Bronchial epithelial cell (primary cell): ENCODE data around the gene IER5. TPM values are rescaled to one million over a fixed set of nuclear protein-coding genes. Genes with fewer than 3 reads are reported as not detected.

Experiments
- DNase-seq: peaks from one replicate; pipeline ENCODE4 v3.0.0-alpha.2; 2010; ENCODE audit warnings: low read depth
- FAIRE-seq: peaks from 2 replicates; lab custom pipeline; 2011; peaks lifted over from hg19 to GRCh38; lab: Jason Lieb, UNC
- H3K27me3 ChIP-seq: 2 replicates; pipeline ENCODE4 v1.5.1; 2011; ENCODE audit warnings: low read length; ENCODE audit not compliant: control insufficient read depth, insufficient read depth
- H3K36me3 ChIP-seq: 2 replicates; pipeline ENCODE4 v1.5.1; 2011; ENCODE audit warnings: low read length; ENCODE audit not compliant: control insufficient read depth, insufficient read depth
- H3K4me3 ChIP-seq: 2 replicates; pipeline ENCODE4 v1.5.1; 2011; ENCODE audit warnings: mild to moderate bottlenecking, low read depth, low read length, control low read depth
- CTCF ChIP-seq: IDR thresholded peaks from 2 replicates; pipeline ENCODE4 v1.5.1; 2011; ENCODE audit warnings: mild to moderate bottlenecking, moderate library complexity, low read length, control low read depth, inconsistent platforms; ENCODE audit not compliant: insufficient read depth, severe bottlenecking
- total RNA-seq: library from RNA; depleted of rRNA; stranded (reverse); fragments of >200 nt; gene quantifications from 2 replicates; pipeline ENCODE4 v1.2.1, GENCODE V29; 2014

IER5 gene
- total RNA-seq, 1 donor from 2014 or later: 47.7 TPM

GRCh38 chr1:181127898-181128453 is 39.5 kb downstream of the IER5 start:
- H3K27me3 ChIP-seq: no peaks in the 10 kb centered on the region
- FAIRE-seq: no peak
- no peak for TF ChIP-seq CTCF
- no peak overlapping the region for H3K4me3 ChIP-seq
- no peak for DNase-seq
- H3K36me3 ChIP-seq: no peaks in the 10 kb centered on the region

GRCh38 chr1:181128592-181129497 is 40.3 kb downstream of the IER5 start:
- DNase-seq (no peak), FAIRE-seq (no peak)
- Histone ChIP-seq H3K4me3 (no peak overlapping the region), H3K27me3 (no peaks in the 10 kb centered on the region), H3K36me3 (no peaks in the 10 kb centered on the region)
- no peak for TF ChIP-seq CTCF

GRCh38 chr1:181129771-181130606 is 41.5 kb downstream of the IER5 start:
- Histone ChIP-seq H3K27me3 (no peaks in the 10 kb centered on the region), H3K36me3 (no peaks in the 10 kb centered on the region), H3K4me3 (no peak overlapping the region)
- DNase-seq: no peak
- FAIRE-seq: no peak
- TF ChIP-seq CTCF: no peak

- no peak for FAIRE-seq
- no peaks in the 10 kb centered on the region for H3K27me3 ChIP-seq
- H3K4me3 ChIP-seq: no peak overlapping the region
- H3K36me3 ChIP-seq: no peaks in the 10 kb centered on the region
- no peak for DNase-seq
- no peak for TF ChIP-seq CTCF
Observed at GRCh38 chr1:181131255-181131941, 42.9 kb downstream of the IER5 start.

- no peak for TF ChIP-seq CTCF
- FAIRE-seq: no peak
- DNase-seq: no peak
- H3K27me3 ChIP-seq: no peaks in the 10 kb centered on the region
- no peaks in the 10 kb centered on the region for H3K36me3 ChIP-seq
- no peak overlapping the region for H3K4me3 ChIP-seq
Observed at GRCh38 chr1:181133441-181133951, 45.0 kb downstream of the IER5 start.
